ENCODE data around the gene TOX2. TPM values are rescaled to one million over a fixed set of nuclear protein-coding genes. Genes with fewer than 3 reads are reported as not detected.

Gene TOX2
- total RNA-seq, 2 experiments from 2014 or later = 1.5 to 1.7 TPM

- CTCF ChIA-PET = interaction anchor here (1.4 kb wide), 1 partner anchor 195 kb away, joined by 3 read pairs; no protein-coding TSS in a partner anchor
- H3K9me3 Mint-ChIP-seq = no peaks in the 10 kb centered on the region
- no peak for ATAC-seq
- no peak overlapping the region for H3K27ac Mint-ChIP-seq
- no peak for DNase-seq
- intact Hi-C loops (cut with micrococcal nuclease) = no loop called here
- H3K4me3 Mint-ChIP-seq = no peak overlapping the region
- H3K27me3 Mint-ChIP-seq = peaks cover 38% of the 10 kb centered on the region
- peaks cover 72% of the 10 kb centered on the region for H3K4me1 Mint-ChIP-seq (ENCODE audit: low read depth)
- TF ChIP-seq, protein P1, sequence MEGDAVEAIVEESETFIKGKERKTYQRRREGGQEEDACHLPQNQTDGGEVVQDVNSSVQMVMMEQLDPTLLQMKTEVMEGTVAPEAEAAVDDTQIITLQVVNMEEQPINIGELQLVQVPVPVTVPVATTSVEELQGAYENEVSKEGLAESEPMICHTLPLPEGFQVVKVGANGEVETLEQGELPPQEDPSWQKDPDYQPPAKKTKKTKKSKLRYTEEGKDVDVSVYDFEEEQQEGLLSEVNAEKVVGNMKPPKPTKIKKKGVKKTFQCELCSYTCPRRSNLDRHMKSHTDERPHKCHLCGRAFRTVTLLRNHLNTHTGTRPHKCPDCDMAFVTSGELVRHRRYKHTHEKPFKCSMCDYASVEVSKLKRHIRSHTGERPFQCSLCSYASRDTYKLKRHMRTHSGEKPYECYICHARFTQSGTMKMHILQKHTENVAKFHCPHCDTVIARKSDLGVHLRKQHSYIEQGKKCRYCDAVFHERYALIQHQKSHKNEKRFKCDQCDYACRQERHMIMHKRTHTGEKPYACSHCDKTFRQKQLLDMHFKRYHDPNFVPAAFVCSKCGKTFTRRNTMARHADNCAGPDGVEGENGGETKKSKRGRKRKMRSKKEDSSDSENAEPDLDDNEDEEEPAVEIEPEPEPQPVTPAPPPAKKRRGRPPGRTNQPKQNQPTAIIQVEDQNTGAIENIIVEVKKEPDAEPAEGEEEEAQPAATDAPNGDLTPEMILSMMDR (IDR thresholded peaks at IDR 0.05) = no peak
- POLR2A ChIA-PET = interaction anchor here (1.2 kb wide), 1 partner anchor 10 kb away, joined by 3 read pairs; no protein-coding TSS in a partner anchor
- H3K36me3 Mint-ChIP-seq (ENCODE audit: low read depth) = no peaks in the 10 kb centered on the region
Observed at GRCh38 chr20:43945391-43946205, 30.9 kb downstream of the TOX2 start.

- DNase-seq (no peak), ATAC-seq (no peak)
- Mint-ChIP-seq H3K9me3 (no peaks in the 10 kb centered on the region), H3K36me3 (ENCODE audit: low read depth) (no peaks in the 10 kb centered on the region), H3K27me3 (peaks cover 35% of the 10 kb centered on the region), H3K4me1 (ENCODE audit: low read depth) (peaks cover 71% of the 10 kb centered on the region), H3K27ac (no peak overlapping the region), H3K4me3 (no peak overlapping the region)
- ChIA-PET CTCF (interaction anchor here (1.4 kb wide), 1 partner anchor 196 kb away, joined by 3 read pairs; no protein-coding TSS in a partner anchor), POLR2A (interaction anchor here (1.2 kb wide), 1 partner anchor 9 kb away, joined by 3 read pairs; no protein-coding TSS in a partner anchor)
- TF ChIP-seq, protein P1 (IDR thresholded peaks at IDR 0.05) = no peak
- intact Hi-C loops (cut with micrococcal nuclease) = no loop called here
Observed at GRCh38 chr20:43946206-43946491, 31.5 kb downstream of the TOX2 start.

DNA sequence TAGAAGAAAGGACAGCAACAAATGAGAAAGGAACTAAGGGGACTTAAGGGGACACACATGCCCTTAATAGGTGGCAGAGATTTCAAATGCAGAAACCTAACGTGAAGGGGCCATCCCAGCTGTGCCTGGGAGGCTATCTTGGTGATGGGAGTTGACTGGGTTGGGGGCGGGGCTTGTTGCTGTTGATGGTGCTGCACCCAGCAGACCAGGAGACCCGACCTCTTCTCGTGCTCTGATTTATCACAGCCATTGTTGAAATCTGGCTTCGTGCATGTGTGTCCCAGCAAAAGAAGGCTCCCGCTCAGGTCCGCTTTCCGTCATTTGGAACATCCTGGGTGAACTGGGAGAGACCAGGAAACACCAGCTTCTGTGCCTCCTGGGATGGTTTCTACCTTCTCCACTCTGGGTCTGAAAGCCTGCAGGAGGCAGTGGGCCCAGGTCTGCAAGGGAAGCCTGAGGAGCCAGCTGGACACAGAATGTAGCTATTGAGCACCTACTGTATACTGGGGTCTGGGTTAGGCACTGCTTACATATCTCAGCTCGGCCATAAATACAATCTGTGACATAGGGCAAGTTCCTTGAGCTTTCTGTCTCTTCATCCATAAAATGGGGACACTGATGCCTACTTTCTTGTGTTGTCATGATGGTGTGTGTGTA is 32.1 kb downstream of the TOX2 start:
- Mint-ChIP-seq H3K4me3 (no peak overlapping the region), H3K36me3 (ENCODE audit: low read depth) (no peaks in the 10 kb centered on the region), H3K9me3 (no peaks in the 10 kb centered on the region), H3K27ac (no peak overlapping the region), H3K27me3 (peaks cover 32% of the 10 kb centered on the region), H3K4me1 (ENCODE audit: low read depth) (peaks cover 67% of the 10 kb centered on the region)
- TF ChIP-seq, protein P1 (IDR thresholded peaks at IDR 0.05) = no peak
- intact Hi-C loops (cut with micrococcal nuclease) = no loop called here
- DNase-seq (no peak), ATAC-seq (no peak)
- POLR2A ChIA-PET = no interaction called here
- CTCF ChIA-PET = interaction anchor here (1.4 to 2.2 kb wide), 2 partner anchors 196 to 197 kb away, joined by 3 to 8 read pairs; no protein-coding TSS in a partner anchor

GRCh38 chr20:43947316-43947710 is 32.7 kb downstream of the TOX2 start:
- H3K4me1 Mint-ChIP-seq (ENCODE audit: low read depth) = peaks cover 62% of the 10 kb centered on the region
- no peak overlapping the region for H3K4me3 Mint-ChIP-seq
- TF ChIP-seq, protein P1 (IDR thresholded peaks at IDR 0.05) = no peak
- H3K9me3 Mint-ChIP-seq = no peaks in the 10 kb centered on the region
- intact Hi-C loops (cut with micrococcal nuclease) = no loop called here
- H3K27me3 Mint-ChIP-seq = peaks cover 31% of the 10 kb centered on the region
- ChIA-PET CTCF (interaction anchor here (1.2 to 2.2 kb wide), 2 partner anchors 12 to 197 kb away, joined by 4 to 8 read pairs; no protein-coding TSS in a partner anchor), POLR2A (no interaction called here)
- no peak for DNase-seq
- no peak for ATAC-seq
- no peaks in the 10 kb centered on the region for H3K36me3 Mint-ChIP-seq (ENCODE audit: low read depth)
- H3K27ac Mint-ChIP-seq = no peak overlapping the region

DNA sequence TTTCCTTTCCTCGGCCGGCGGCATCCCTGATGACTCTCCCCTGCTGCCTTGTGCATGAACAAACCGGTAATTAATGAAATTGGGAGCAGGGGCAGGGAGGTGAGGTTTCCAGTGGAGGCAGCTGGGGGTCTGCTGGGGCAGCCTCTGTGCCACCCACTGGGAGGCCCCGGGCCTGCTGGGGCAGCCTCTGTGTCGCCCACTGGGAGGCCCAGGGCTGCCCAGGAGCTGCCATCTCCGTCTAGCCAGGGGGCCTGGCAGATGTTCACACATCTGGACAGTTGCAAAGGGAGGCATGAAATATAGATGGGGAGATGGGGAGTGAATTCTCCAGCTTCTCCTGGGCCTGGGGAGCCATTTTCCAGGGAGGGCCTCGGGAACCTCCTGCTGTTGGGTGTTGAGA is 33.8 kb downstream of the TOX2 start:
- H3K27me3 Mint-ChIP-seq = peaks cover 41% of the 10 kb centered on the region
- H3K4me1 Mint-ChIP-seq (ENCODE audit: low read depth) = peaks cover 63% of the 10 kb centered on the region

More for the DNA sequence above, 33.8 kb downstream of the TOX2 start:
- TF ChIP-seq, protein P1 (IDR thresholded peaks at IDR 0.05) = no peak
- H3K27ac Mint-ChIP-seq = no peak overlapping the region
- ChIA-PET CTCF (interaction anchor here (1.2 to 2.2 kb wide), 3 partner anchors 14 to 198 kb away, joined by 3 to 8 read pairs (median 4); no protein-coding TSS in a partner anchor), POLR2A (no interaction called here)
- intact Hi-C loops (cut with micrococcal nuclease) = no loop called here
- DNase-seq (no peak), ATAC-seq (no peak)
- no peaks in the 10 kb centered on the region for H3K9me3 Mint-ChIP-seq
- H3K4me3 Mint-ChIP-seq = no peak overlapping the region
- H3K36me3 Mint-ChIP-seq (ENCODE audit: low read depth) = no peaks in the 10 kb centered on the region

Measured in activated CD8-positive, alpha-beta T cell treated with anti-CD3 and anti-CD28 coated beads for 36 hours (primary cell).